ENCODE measurements around the gene MRPL1. TPM values are rescaled to one million over a fixed set of nuclear protein-coding genes. Genes with fewer than 3 reads are reported as not detected.
"Not testable (repeated sequence)": the region's sequence is repeated elsewhere in the genome, so short reads cannot be mapped to it uniquely, and the experiment has no call there.

The MRPL1 gene
- total RNA-seq, 1 donor from 2014 or later = 28.2 TPM

DNA sequence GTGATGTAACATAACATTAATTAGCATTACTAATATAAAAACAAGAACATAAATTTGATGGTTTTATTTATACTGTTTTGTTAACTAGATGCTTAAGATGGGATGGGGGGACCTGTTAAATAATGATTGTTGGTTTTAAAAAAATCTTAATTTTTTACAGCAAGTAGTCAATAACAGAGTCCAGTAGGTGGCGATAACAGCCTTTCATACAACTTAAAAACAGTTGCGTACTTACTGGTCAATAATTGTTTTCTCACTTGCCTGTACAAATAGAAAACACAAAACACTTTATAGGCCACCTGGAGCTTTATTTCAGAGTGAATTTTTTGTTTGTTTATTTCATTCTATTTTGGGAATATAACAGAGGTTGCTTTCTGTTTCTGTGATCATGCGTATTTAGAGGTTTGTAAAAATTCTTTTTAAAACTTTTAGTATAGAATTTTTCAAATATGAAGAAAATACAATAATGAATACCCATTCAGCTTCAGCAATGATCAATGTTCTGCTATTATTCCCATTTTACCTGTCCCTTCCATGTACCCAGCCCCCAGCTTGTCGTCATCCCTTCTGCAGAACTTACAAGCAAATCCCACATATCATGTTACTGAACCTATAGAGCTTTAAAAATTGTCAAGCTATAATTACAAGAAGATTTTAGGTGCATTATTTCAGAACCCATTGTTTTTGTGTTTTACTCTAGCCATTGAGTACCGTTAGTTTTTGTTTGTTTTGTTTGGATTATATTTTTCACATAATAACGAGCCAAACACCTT is 97.1 kb downstream of the MRPL1 start:
- Mint-ChIP-seq H3K9me3 (ENCODE audit: unreplicated experiment) (no peaks in the 10 kb centered on the region), H3K36me3 (ENCODE audit: low read depth, unreplicated experiment) (peaks cover 1% of the 10 kb centered on the region), H3K4me3 (ENCODE audit: unreplicated experiment) (no peak overlapping the region), H3K27me3 (ENCODE audit: unreplicated experiment) (no peaks in the 10 kb centered on the region), H3K27ac (ENCODE audit: unreplicated experiment) (no peak overlapping the region), H3K4me1 (ENCODE audit: unreplicated experiment) (peaks cover 4% of the 10 kb centered on the region)
- TF ChIP-seq CTCF (IDR thresholded peaks at IDR 0.05; ENCODE audit: unreplicated experiment) = peak; percentile 89
- DNase-seq (ENCODE audit: low spot score) = no peak

- H3K4me1 Mint-ChIP-seq (ENCODE audit: unreplicated experiment) = peaks cover 4% of the 10 kb centered on the region
Measured at GRCh38 chr4:77960367-77960766, 97.7 kb downstream of the MRPL1 start.

DNA sequence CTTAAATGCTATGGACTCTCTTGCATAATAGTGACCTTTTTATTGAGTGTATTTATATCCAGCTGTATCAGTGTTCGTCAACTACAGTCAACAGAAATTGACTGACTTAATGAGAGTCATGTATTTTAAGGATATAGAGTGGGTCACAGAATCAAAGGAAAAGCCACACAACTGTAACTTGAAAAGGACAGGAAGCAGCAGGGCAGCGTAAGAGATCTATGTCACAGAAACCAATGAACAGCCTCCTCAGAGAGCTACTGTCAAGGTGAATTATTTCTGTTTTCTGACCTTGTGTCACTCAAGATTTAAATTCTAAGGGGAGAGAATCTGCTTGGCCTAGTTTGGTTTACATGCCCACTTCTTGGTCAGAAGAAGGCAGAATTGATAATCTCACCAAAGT is 100.4 kb downstream of the MRPL1 start:
- Mint-ChIP-seq H3K27ac (ENCODE audit: unreplicated experiment) (no peak overlapping the region), H3K9me3 (ENCODE audit: unreplicated experiment) (no peaks in the 10 kb centered on the region), H3K36me3 (ENCODE audit: low read depth, unreplicated experiment) (no peaks in the 10 kb centered on the region), H3K4me3 (ENCODE audit: unreplicated experiment) (no peak overlapping the region), H3K4me1 (ENCODE audit: unreplicated experiment) (peaks cover 8% of the 10 kb centered on the region), H3K27me3 (ENCODE audit: unreplicated experiment) (no peaks in the 10 kb centered on the region)
- TF ChIP-seq CTCF (IDR thresholded peaks at IDR 0.05; ENCODE audit: unreplicated experiment) = no peak
- DNase-seq (ENCODE audit: low spot score) = no peak

More at GRCh38 chr4:77960367-77960766, 97.7 kb downstream of the MRPL1 start:
- Mint-ChIP-seq H3K4me3 (ENCODE audit: unreplicated experiment) (no peak overlapping the region), H3K36me3 (ENCODE audit: low read depth, unreplicated experiment) (no peaks in the 10 kb centered on the region), H3K9me3 (ENCODE audit: unreplicated experiment) (no peaks in the 10 kb centered on the region), H3K27me3 (ENCODE audit: unreplicated experiment) (no peaks in the 10 kb centered on the region), H3K27ac (ENCODE audit: unreplicated experiment) (no peak overlapping the region)
- no peak for DNase-seq (ENCODE audit: low spot score)
- TF ChIP-seq CTCF (IDR thresholded peaks at IDR 0.05; ENCODE audit: unreplicated experiment) = no peak

DNA sequence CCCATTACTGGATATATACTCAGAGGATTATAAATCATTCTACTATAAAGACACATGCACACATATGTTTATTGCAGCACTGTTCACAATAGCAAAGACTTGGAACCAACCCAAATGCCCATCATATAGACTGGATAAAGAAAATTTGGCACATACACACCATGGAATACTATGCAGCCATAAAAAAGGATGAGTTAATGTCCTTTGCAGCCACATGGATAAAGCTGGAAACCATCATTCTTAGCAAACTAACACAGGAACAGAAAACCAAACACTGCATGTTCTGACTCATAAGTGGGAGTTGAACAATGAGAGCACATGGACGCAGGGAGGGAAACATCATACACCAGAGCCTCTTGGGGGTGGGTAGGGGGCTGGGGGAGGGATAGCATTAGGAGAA is 111.0 kb downstream of the MRPL1 start:
- not testable (repeated sequence) for H3K4me1 Mint-ChIP-seq (ENCODE audit: unreplicated experiment); H3K27ac Mint-ChIP-seq (ENCODE audit: unreplicated experiment); H3K9me3 Mint-ChIP-seq (ENCODE audit: unreplicated experiment); DNase-seq (ENCODE audit: low spot score); H3K36me3 Mint-ChIP-seq (ENCODE audit: low read depth, unreplicated experiment); H3K27me3 Mint-ChIP-seq (ENCODE audit: unreplicated experiment); H3K4me3 Mint-ChIP-seq (ENCODE audit: unreplicated experiment)

GRCh38 chr4:77982900-77983540 is 120.4 kb downstream of the MRPL1 start:
- peaks cover 10% of the 10 kb centered on the region for H3K36me3 Mint-ChIP-seq (ENCODE audit: low read depth, unreplicated experiment)
- not testable (repeated sequence) for H3K9me3 Mint-ChIP-seq (ENCODE audit: unreplicated experiment); H3K4me1 Mint-ChIP-seq (ENCODE audit: unreplicated experiment); H3K27me3 Mint-ChIP-seq (ENCODE audit: unreplicated experiment); H3K4me3 Mint-ChIP-seq (ENCODE audit: unreplicated experiment); DNase-seq (ENCODE audit: low spot score); H3K27ac Mint-ChIP-seq (ENCODE audit: unreplicated experiment)

- H3K4me3 Mint-ChIP-seq (ENCODE audit: unreplicated experiment); DNase-seq (ENCODE audit: low spot score); H3K9me3 Mint-ChIP-seq (ENCODE audit: unreplicated experiment); H3K27ac Mint-ChIP-seq (ENCODE audit: unreplicated experiment); H3K27me3 Mint-ChIP-seq (ENCODE audit: unreplicated experiment); H3K4me1 Mint-ChIP-seq (ENCODE audit: unreplicated experiment): not testable (repeated sequence)
- peaks cover 10% of the 10 kb centered on the region for H3K36me3 Mint-ChIP-seq (ENCODE audit: low read depth, unreplicated experiment)
Measured at GRCh38 chr4:77983612-77984311, 121.1 kb downstream of the MRPL1 start.
